Erythroblast (primary cell): ENCODE data around the gene OLFM3.

Source experiments
- GATA1 ChIP-seq: IDR thresholded peaks from 2 replicates; pipeline ENCODE4 v1.6.1; 2011; ENCODE audit warnings: low read depth, mild to moderate bottlenecking, control low read depth, low read length, moderate library complexity
- POLR2A ChIP-seq: IDR thresholded peaks from 2 replicates; pipeline ENCODE4 v1.6.1; 2011; ENCODE audit warnings: mild to moderate bottlenecking, low read length

DNA sequence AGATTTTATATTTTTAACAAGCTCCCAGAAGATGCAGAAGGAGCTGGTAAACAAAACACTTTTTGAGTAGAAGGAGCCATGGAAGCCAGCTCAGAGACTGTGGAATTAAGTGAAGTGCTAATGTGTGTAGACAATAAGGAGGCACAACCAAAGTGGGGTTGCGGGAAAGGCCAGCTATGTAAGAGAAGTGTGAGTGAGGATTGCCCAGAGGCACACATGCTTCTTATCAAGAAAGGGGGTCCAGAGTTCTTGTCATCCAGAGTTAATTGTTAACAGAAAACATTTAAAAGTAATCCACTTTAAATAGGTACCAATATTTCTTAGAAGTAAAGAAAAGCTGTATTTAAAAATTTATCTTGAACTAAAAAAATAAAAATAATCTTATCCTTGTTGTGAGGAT is 136.8 kb downstream of the OLFM3 start:
- TF ChIP-seq POLR2A (no peak), GATA1 (no peak)
